Measurements from ENCODE around the gene ZNF384.
A peak's percentile ranks its signal among the peaks of the same experiment; 100 is the strongest.

- TF ChIP-seq EZH2 (IDR thresholded peaks at IDR 0.05) (no peak), EZH2phosphoT487 (IDR thresholded peaks at IDR 0.05) (no peak)
- TF ChIP-seq, protein P1, sequence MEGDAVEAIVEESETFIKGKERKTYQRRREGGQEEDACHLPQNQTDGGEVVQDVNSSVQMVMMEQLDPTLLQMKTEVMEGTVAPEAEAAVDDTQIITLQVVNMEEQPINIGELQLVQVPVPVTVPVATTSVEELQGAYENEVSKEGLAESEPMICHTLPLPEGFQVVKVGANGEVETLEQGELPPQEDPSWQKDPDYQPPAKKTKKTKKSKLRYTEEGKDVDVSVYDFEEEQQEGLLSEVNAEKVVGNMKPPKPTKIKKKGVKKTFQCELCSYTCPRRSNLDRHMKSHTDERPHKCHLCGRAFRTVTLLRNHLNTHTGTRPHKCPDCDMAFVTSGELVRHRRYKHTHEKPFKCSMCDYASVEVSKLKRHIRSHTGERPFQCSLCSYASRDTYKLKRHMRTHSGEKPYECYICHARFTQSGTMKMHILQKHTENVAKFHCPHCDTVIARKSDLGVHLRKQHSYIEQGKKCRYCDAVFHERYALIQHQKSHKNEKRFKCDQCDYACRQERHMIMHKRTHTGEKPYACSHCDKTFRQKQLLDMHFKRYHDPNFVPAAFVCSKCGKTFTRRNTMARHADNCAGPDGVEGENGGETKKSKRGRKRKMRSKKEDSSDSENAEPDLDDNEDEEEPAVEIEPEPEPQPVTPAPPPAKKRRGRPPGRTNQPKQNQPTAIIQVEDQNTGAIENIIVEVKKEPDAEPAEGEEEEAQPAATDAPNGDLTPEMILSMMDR (IDR thresholded peaks at IDR 0.05), result peak; percentile 74
These were observed 4.6 kb downstream of the ZNF384 start for GRCh38 chr12:6684609-6685008.
